ENCODE measurements around the gene C9orf50.
"Not testable (repeated sequence)": the region's sequence is repeated elsewhere in the genome, so short reads cannot be mapped to it uniquely, and the experiment has no call there.

C9orf50 gene

DNA sequence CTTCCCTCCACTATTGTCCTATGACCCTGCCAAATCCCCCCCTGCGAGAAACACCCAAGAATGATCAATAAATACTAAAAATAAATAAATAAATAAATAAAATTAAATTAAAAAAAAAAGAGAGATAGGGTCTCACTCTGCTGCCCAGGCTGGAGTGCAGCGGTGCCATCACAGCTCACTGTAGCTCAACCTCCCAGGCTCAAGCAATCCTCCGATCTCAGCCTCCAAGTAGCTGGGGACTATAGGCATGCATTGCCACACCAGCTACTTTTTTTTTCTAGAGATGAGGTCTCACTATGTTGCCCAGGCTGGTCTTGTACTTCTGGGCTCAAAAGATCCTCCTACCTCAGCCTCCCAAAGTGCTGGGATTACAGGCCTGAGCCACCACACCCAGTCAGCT lies 41.3 kb upstream of the C9orf50 start:
- not testable (repeated sequence) for H3K27me3 ChIP-seq (ENCODE audit: control insufficient read depth in 2 of 2, insufficient read depth in 2 of 2, low read length in 2 of 2); H3K36me3 ChIP-seq (ENCODE audit: control insufficient read depth in 2 of 2, insufficient read depth in 2 of 2, low read length in 2 of 2); H3K4me3 ChIP-seq (ENCODE audit: low read length in 2 of 2); H3K9me3 ChIP-seq (ENCODE audit: control insufficient read depth in 2 of 2, low read length in 2 of 2); H3K9ac ChIP-seq (ENCODE audit: low read depth in 1 of 2, low read length in 2 of 2); H3K4me1 ChIP-seq (ENCODE audit: control insufficient read depth in 2 of 2, insufficient read depth in 2 of 2, low read length in 2 of 2); H3K27ac ChIP-seq (ENCODE audit: low read depth in 2 of 2, low read length in 2 of 2)

DNA sequence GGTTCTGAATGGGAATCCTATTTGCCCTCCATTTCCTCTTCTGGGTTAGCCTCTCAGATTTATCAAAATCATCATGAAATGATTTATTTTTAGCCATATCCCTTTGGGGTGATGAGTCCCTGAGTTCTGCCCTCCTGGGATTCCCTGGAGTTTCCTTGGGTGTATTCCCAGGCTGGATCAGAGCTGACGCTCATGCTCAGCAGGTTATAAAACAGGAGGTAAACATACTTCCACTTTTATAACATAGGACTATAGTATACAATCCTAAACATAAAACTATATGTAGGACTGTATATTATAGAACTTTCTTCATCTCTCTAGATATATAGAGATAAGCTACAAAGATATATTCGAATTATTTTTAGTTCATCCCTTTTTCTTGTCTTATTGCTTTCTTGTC lies 40.1 kb upstream of the C9orf50 start:
- no peak overlapping the region for H3K27ac ChIP-seq (ENCODE audit: low read depth in 2 of 2, low read length in 2 of 2)
- H3K36me3 ChIP-seq (ENCODE audit: control insufficient read depth in 2 of 2, insufficient read depth in 2 of 2, low read length in 2 of 2): no peaks in the 10 kb centered on the region
- H3K27me3 ChIP-seq (ENCODE audit: control insufficient read depth in 2 of 2, insufficient read depth in 2 of 2, low read length in 2 of 2): peaks cover 3 to 5% of the 10 kb centered on the region in 2 donors
- no peak overlapping the region for H3K9ac ChIP-seq (ENCODE audit: low read depth in 1 of 2, low read length in 2 of 2)
- H3K4me1 ChIP-seq (ENCODE audit: control insufficient read depth in 2 of 2, insufficient read depth in 2 of 2, low read length in 2 of 2): peaks cover 0 to 2% of the 10 kb centered on the region in 2 donors
- H3K4me3 ChIP-seq (ENCODE audit: low read length in 2 of 2): no peak overlapping the region
- H3K9me3 ChIP-seq (ENCODE audit: control insufficient read depth in 2 of 2, low read length in 2 of 2): no peaks in the 10 kb centered on the region

DNA sequence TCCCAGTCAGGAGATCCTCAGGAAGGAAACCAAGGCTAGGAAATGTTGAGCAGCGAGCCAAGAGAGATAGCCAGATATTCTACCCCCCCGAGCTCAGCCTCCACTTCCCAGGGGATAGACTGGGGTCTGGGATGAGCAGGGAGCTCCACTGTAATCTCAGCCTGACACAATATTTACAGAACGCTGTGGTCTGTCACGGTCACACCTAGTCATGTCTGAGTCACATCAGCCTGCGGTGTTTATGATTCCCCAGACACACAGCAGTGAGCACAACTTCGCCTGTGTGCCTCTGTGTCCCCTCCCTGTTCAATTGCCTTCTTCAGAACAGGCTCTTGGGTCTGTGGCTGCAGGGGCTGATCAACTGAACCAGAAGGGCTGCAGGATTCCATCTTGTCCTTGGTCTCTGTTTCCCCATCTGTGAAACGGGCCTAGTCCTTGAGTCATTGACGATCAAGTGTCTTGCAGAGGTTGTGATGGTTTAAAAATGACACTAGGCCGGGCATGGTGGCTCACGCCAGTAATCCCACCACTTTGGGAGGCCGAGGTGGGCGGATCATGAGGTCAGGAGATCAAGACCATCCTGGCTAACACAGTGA lies 36.0 kb upstream of the C9orf50 start:
- H3K9me3 ChIP-seq (ENCODE audit: control insufficient read depth in 2 of 2, low read length in 2 of 2): no peaks in the 10 kb centered on the region
- no peaks in the 10 kb centered on the region for H3K4me1 ChIP-seq (ENCODE audit: control insufficient read depth in 2 of 2, insufficient read depth in 2 of 2, low read length in 2 of 2)
- no peak overlapping the region for H3K4me3 ChIP-seq (ENCODE audit: low read length in 2 of 2)
- H3K36me3 ChIP-seq (ENCODE audit: control insufficient read depth in 2 of 2, insufficient read depth in 2 of 2, low read length in 2 of 2): no peaks in the 10 kb centered on the region
- no peak overlapping the region for H3K9ac ChIP-seq (ENCODE audit: low read depth in 1 of 2, low read length in 2 of 2)
- no peaks in the 10 kb centered on the region for H3K27me3 ChIP-seq (ENCODE audit: control insufficient read depth in 2 of 2, insufficient read depth in 2 of 2, low read length in 2 of 2)
- no peak overlapping the region for H3K27ac ChIP-seq (ENCODE audit: low read depth in 2 of 2, low read length in 2 of 2)

DNA sequence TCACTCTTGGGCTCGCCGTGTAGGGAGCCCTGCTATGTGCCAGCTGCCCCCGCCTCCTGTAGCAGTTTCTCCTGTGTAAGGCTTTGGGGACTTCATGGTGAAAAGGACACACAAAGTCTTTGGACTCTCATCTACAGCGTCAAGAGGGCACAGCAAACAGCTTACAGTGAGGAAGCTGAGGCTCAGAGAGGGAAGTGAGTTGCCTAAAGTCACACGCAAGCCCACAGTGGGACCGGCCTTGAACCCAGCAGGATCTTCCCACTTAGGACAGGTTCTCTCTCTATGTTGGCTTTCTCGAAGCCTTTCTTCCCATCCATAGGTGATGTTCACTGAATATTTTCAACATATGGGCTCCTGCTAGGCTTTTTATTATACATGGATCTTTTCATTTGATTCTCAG lies 34.8 kb upstream of the C9orf50 start:
- Histone ChIP-seq H3K9me3 (ENCODE audit: control insufficient read depth in 2 of 2, low read length in 2 of 2) (no peaks in the 10 kb centered on the region), H3K9ac (ENCODE audit: low read depth in 1 of 2, low read length in 2 of 2) (no peak overlapping the region), H3K4me3 (ENCODE audit: low read length in 2 of 2) (no peak overlapping the region), H3K27ac (ENCODE audit: low read depth in 2 of 2, low read length in 2 of 2) (no peak overlapping the region), H3K4me1 (ENCODE audit: control insufficient read depth in 2 of 2, insufficient read depth in 2 of 2, low read length in 2 of 2) (no peaks in the 10 kb centered on the region), H3K36me3 (ENCODE audit: control insufficient read depth in 2 of 2, insufficient read depth in 2 of 2, low read length in 2 of 2) (no peaks in the 10 kb centered on the region), H3K27me3 (ENCODE audit: control insufficient read depth in 2 of 2, insufficient read depth in 2 of 2, low read length in 2 of 2) (no peaks in the 10 kb centered on the region)

DNA sequence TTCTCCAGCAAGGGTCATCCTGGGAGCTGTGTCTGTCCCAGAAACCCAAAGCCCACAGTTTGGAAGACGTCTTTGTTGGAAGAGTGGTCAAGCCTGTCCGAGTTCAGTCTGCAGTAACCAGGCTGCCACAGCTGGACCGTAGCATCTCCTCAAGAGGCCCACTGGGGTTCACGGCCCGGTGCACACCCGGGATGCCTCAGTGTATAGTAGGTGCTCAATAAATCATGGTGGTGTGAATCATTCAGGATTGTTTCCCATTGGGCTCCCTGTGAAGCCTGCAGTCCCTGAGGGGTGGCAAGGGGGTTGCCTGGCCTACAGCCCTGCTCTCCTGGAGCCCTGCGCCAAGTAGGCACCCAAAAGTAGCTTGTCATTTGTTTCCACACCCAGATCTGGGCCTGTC lies 34.3 kb upstream of the C9orf50 start:
- Histone ChIP-seq H3K27me3 (ENCODE audit: control insufficient read depth in 2 of 2, insufficient read depth in 2 of 2, low read length in 2 of 2) (no peaks in the 10 kb centered on the region), H3K27ac (ENCODE audit: low read depth in 2 of 2, low read length in 2 of 2) (no peak overlapping the region), H3K36me3 (ENCODE audit: control insufficient read depth in 2 of 2, insufficient read depth in 2 of 2, low read length in 2 of 2) (no peaks in the 10 kb centered on the region), H3K9me3 (ENCODE audit: control insufficient read depth in 2 of 2, low read length in 2 of 2) (no peaks in the 10 kb centered on the region), H3K9ac (ENCODE audit: low read depth in 1 of 2, low read length in 2 of 2) (no peak overlapping the region), H3K4me3 (ENCODE audit: low read length in 2 of 2) (no peak overlapping the region), H3K4me1 (ENCODE audit: control insufficient read depth in 2 of 2, insufficient read depth in 2 of 2, low read length in 2 of 2) (no peaks in the 10 kb centered on the region)

DNA sequence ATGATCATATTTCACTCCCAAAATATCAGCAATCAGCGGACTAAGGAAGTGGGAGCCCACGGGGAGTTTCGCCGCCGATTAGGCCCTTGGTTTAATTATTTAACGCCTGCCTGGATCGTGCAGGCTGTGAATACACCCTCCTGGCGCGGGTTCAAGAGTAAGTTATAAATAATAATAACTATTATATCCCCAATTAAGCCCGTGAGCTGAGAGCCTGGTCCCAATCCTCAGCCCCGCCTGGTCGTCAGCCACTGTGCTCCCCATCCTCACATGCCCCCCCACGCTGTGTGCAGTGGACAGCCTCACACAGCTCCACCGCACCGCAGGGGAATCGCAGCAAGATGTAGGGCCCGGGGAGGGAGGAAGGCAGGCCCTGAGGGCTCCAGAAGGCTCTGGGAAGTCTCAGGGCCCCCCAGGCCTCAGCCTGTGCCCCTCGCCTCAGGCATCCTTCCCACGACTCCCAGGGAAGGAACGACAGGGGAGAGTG lies 33.7 kb upstream of the C9orf50 start:
- Histone ChIP-seq H3K27ac (ENCODE audit: low read depth in 2 of 2, low read length in 2 of 2) (no peak overlapping the region), H3K27me3 (ENCODE audit: control insufficient read depth in 2 of 2, insufficient read depth in 2 of 2, low read length in 2 of 2) (no peaks in the 10 kb centered on the region), H3K36me3 (ENCODE audit: control insufficient read depth in 2 of 2, insufficient read depth in 2 of 2, low read length in 2 of 2) (no peaks in the 10 kb centered on the region), H3K4me1 (ENCODE audit: control insufficient read depth in 2 of 2, insufficient read depth in 2 of 2, low read length in 2 of 2) (no peaks in the 10 kb centered on the region), H3K9ac (ENCODE audit: low read depth in 1 of 2, low read length in 2 of 2) (no peak overlapping the region), H3K9me3 (ENCODE audit: control insufficient read depth in 2 of 2, low read length in 2 of 2) (no peaks in the 10 kb centered on the region), H3K4me3 (ENCODE audit: low read length in 2 of 2) (no peak overlapping the region)

DNA sequence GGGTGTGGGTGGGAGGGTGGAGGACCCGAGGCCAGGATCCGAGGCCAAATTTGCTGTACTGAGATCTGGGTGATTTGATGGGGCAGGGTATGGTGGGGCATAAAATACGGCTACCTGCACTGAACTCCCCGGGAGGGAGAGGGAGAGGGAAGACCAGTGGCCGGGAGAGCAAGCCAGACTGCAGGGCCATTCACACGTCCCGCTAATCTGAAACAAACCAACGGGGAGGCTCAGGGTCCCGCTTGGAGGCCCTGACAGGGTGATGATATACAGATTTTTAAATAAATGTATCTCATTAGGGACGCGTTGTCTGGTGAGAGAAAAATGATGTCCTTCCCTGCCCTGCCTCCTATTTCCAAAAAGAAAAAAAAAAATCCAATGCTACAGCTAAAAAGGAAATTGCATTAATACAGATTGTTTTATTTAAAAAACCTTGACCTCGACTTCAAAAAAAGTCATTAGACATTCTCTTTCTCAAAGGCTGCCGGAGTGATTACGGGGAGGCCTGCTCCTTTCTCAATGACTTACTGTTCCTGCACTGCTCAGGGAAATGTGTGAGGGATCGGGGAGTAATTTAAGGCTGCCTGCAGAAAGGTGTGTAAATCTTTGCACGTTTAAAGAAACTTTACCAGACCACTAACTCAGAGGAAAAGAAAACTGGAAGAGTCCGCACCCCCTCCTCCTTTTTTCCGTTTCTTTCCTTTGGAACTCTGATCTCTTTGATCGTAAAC lies 33.1 kb upstream of the C9orf50 start:
- no peaks in the 10 kb centered on the region for H3K27me3 ChIP-seq (ENCODE audit: control insufficient read depth in 2 of 2, insufficient read depth in 2 of 2, low read length in 2 of 2)
- H3K9ac ChIP-seq (ENCODE audit: low read depth in 1 of 2, low read length in 2 of 2): no peak overlapping the region
- no peaks in the 10 kb centered on the region for H3K36me3 ChIP-seq (ENCODE audit: control insufficient read depth in 2 of 2, insufficient read depth in 2 of 2, low read length in 2 of 2)
- H3K4me1 ChIP-seq (ENCODE audit: control insufficient read depth in 2 of 2, insufficient read depth in 2 of 2, low read length in 2 of 2): no peaks in the 10 kb centered on the region
- no peak overlapping the region for H3K27ac ChIP-seq (ENCODE audit: low read depth in 2 of 2, low read length in 2 of 2)
- no peak overlapping the region for H3K4me3 ChIP-seq (ENCODE audit: low read length in 2 of 2)
- no peaks in the 10 kb centered on the region for H3K9me3 ChIP-seq (ENCODE audit: control insufficient read depth in 2 of 2, low read length in 2 of 2)

DNA sequence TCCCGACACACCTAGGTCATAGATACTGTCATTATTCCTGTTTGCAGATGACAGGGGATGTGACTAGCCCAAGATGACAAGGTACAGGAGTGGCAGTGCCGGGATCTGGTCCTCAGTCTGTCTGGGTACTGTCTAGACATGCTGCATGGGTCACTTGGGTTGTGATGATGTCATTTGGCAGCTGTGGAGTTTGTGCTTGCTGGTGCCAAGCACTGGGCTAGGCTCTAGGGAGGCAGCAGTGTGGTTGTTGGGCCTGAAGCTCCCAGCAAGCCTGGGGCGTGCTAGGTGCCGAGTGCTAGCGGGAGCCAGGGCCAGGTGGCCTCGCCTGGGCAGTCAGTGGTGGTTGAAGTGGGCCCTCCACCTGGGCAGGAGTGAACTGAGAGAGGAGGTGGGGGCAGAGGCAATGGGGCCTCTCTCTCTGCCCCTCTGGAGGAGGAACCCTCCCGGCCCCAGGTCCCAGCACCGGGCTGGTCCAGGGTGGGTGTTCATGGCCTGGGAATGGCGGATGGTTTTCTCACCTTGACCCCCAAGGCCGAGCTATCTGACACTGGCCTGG lies 29.9 kb upstream of the C9orf50 start:
- no peak overlapping the region for H3K27ac ChIP-seq (ENCODE audit: low read depth in 2 of 2, low read length in 2 of 2)
- no peak overlapping the region for H3K9ac ChIP-seq (ENCODE audit: low read depth in 1 of 2, low read length in 2 of 2)
- no peaks in the 10 kb centered on the region for H3K9me3 ChIP-seq (ENCODE audit: control insufficient read depth in 2 of 2, low read length in 2 of 2)
- H3K4me3 ChIP-seq (ENCODE audit: low read length in 2 of 2): no peak overlapping the region
- no peaks in the 10 kb centered on the region for H3K27me3 ChIP-seq (ENCODE audit: control insufficient read depth in 2 of 2, insufficient read depth in 2 of 2, low read length in 2 of 2)
- no peaks in the 10 kb centered on the region for H3K4me1 ChIP-seq (ENCODE audit: control insufficient read depth in 2 of 2, insufficient read depth in 2 of 2, low read length in 2 of 2)
- no peaks in the 10 kb centered on the region for H3K36me3 ChIP-seq (ENCODE audit: control insufficient read depth in 2 of 2, insufficient read depth in 2 of 2, low read length in 2 of 2)

DNA sequence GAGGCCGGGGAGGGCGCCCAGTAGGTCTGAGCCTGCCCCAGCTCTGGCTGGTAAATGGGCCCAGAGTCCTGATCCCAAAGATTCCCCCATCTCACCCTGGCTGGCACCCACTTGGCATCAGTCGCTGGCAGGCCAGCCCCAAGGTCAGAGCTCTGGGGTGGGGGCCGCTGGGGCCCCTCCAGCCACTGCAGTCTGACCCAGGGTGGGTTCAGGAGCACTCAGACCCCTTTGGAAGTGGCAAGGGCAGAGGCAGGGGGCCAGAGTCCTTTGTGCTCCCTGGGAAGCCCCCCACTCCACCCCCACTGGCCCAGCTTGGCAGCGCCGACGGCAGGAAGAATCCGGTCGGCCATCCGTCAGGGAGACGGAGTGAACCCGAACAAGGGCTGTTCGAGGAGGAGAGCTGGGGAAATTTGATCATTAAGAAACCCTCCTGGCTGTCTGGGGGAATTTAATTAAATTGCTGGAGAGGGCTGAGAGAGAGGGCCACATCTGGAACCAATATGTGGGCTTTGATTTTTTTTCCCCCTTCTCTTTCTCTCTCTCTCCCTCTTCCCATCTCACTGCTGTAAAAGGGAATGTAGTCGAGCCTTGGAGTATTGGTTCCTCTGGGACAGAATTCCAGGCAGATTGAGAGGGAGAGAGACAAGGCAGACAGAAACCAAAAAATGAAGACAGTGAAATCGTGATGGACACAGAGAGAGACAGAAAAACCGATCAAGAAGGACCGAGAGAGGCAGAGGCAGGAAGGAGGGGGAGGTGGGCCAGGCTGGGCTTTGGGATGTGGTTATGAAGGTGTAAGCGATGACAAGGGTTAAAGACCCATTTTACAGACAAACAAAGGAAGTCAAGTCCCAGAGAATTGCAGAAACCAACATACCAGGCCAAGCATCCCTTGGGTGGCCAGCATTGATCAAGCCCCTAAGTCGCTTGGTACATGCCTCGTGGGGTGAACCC lies 29.1 kb upstream of the C9orf50 start:
- no peaks in the 10 kb centered on the region for H3K27me3 ChIP-seq (ENCODE audit: control insufficient read depth in 2 of 2, insufficient read depth in 2 of 2, low read length in 2 of 2)

DNA sequence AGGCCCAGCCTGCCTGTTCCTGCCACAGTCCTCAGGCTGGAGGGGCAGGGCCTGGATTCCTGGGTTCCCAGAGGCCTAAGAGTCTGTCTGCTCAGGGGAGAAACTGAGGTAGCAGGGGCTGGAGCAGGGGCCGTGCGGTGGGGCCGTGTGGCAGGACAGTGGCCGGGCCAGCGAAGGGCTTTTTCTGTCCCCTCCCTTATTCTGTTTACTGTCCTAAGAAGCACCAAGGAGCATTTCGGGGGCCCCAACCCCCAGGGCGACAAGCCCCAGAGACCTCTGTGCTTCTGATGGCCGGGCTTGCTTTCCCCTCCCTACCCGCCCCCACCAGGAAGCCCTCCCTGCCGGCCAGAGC lies 27.8 kb upstream of the C9orf50 start:
- Histone ChIP-seq H3K9ac (ENCODE audit: low read depth in 1 of 2, low read length in 2 of 2) (no peak overlapping the region), H3K4me3 (ENCODE audit: low read length in 2 of 2) (no peak overlapping the region), H3K36me3 (ENCODE audit: control insufficient read depth in 2 of 2, insufficient read depth in 2 of 2, low read length in 2 of 2) (no peaks in the 10 kb centered on the region), H3K9me3 (ENCODE audit: control insufficient read depth in 2 of 2, low read length in 2 of 2) (no peaks in the 10 kb centered on the region), H3K27me3 (ENCODE audit: control insufficient read depth in 2 of 2, insufficient read depth in 2 of 2, low read length in 2 of 2) (no peaks in the 10 kb centered on the region), H3K4me1 (ENCODE audit: control insufficient read depth in 2 of 2, insufficient read depth in 2 of 2, low read length in 2 of 2) (no peaks in the 10 kb centered on the region), H3K27ac (ENCODE audit: low read depth in 2 of 2, low read length in 2 of 2) (no peak overlapping the region)

More for the DNA sequence above, 29.1 kb upstream of the C9orf50 start:
- no peak overlapping the region for H3K4me3 ChIP-seq (ENCODE audit: low read length in 2 of 2)
- no peaks in the 10 kb centered on the region for H3K9me3 ChIP-seq (ENCODE audit: control insufficient read depth in 2 of 2, low read length in 2 of 2)
- H3K36me3 ChIP-seq (ENCODE audit: control insufficient read depth in 2 of 2, insufficient read depth in 2 of 2, low read length in 2 of 2): no peaks in the 10 kb centered on the region
- no peaks in the 10 kb centered on the region for H3K4me1 ChIP-seq (ENCODE audit: control insufficient read depth in 2 of 2, insufficient read depth in 2 of 2, low read length in 2 of 2)
- H3K9ac ChIP-seq (ENCODE audit: low read depth in 1 of 2, low read length in 2 of 2): no peak overlapping the region
- H3K27ac ChIP-seq (ENCODE audit: low read depth in 2 of 2, low read length in 2 of 2): no peak overlapping the region
